ENCODE measurements around the gene PLCB4.

The PLCB4 gene

DNA sequence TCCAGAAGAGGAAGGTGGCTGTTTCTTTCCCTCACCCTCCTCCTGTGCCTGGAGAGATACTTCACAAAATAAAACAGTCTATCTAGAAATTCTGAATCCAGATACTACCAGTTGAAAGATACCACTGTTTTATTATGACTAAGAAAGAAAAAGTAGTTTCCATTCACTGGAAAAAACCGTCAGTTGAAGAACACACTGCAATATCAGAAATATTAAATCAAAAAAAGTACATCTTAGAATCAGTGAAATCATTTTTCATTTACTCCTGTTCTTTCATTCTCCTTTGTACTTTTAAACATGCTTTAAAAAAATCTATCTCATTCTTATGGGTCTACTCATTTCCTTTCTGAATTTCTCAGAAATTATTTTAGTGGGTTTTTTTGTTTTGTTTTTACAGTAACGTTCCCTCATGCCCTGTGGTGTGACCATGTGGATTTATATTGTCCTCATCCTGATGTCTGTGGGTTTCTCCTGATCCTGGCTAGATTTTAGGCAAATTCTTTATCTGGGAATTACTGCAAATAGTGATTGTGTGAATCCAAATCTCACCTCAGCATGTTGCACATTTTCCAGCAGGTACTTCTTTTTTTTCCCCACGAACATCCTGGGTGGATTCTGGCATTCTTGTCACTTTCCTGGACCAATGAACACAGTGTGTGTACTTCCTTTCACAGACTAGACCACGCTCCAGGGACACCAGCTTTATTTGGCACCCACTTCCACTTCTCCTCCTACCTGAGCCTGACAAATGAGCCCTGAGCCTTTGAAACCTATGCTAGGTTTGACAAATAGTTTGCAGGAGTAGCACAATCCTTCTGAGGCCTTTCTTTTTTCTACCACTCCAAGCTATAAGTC lies 331.5 kb downstream of the PLCB4 start:
- no peak for DNase-seq (ENCODE audit: low read depth in 2 of 2)

GRCh38 chr20:9401371-9401770 lies 332.5 kb downstream of the PLCB4 start:
- DNase-seq (ENCODE audit: low read depth in 2 of 2), result no peak

DNA sequence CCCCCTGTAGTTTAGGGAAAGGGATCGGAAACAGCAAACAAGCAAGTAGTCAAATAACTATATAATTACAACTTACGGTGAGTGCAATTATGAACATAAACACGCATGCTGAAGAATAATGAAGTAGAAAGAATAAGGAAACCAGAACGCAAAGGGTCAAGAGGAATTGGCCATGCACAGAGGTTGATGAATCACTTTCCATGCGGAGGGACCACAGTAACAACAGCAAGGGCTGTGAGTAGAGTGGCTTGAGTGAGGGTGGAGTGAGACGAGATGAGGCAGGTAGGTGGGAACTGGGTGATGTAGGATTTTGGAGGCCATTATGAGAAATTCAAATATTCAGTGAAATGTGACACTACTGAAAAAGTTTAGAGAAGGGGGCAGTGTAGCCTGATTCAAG lies 333.3 kb downstream of the PLCB4 start:
- no peak for DNase-seq (ENCODE audit: low read depth in 2 of 2)

DNA sequence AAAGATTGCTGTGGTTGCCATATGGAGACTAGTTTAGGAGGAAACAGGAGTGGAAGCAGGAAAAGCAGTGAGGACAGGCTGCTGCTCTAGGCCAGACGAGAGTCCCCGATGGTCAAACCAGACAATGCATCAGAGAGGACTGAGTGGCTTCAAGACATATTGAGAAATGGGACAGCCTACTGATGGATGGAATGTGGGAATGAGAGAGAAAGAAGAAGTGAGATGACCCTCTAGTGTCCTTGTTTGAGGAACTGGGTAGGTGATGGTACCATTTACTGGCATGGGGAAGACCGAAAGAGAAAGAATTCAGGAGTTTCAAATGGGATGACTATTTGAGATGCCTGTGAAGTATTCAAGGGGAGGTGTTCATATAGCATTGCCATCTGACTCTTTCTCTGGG lies 333.7 kb downstream of the PLCB4 start:
- DNase-seq (ENCODE audit: low read depth in 2 of 2), result no peak

GRCh38 chr20:9403448-9403847 lies 334.6 kb downstream of the PLCB4 start:
- DNase-seq (ENCODE audit: low read depth in 2 of 2), result no peak

DNA sequence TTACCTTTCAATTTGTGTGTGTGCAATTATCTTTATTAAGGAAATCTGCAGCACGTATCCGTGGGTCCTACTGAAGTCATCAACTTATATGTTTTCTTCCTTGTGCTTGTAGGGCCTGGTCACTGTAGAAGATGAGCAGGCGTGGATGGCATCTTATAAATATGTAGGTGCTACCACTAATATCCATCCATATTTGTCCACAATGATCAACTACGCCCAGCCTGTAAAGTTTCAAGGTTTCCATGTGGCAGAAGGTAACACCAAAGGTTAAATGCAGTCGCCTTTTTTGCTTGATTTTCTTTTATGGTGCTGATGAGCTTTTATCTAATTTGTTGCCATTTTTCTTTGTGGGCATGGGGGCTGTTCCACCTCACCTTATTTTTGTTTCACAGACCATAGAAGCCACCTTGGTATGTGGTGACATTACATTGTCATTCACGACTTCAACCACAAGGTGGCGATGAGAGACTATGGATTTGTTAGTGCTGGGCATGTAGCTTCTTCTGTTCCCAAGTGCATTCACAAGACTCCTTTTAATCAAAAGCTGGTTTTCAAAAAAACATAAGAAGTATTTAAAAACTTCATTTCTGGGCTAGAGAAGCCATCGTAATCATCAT lies 339.0 kb downstream of the PLCB4 start:
- DNase-seq (ENCODE audit: low read depth in 2 of 2), result no peak

DNA sequence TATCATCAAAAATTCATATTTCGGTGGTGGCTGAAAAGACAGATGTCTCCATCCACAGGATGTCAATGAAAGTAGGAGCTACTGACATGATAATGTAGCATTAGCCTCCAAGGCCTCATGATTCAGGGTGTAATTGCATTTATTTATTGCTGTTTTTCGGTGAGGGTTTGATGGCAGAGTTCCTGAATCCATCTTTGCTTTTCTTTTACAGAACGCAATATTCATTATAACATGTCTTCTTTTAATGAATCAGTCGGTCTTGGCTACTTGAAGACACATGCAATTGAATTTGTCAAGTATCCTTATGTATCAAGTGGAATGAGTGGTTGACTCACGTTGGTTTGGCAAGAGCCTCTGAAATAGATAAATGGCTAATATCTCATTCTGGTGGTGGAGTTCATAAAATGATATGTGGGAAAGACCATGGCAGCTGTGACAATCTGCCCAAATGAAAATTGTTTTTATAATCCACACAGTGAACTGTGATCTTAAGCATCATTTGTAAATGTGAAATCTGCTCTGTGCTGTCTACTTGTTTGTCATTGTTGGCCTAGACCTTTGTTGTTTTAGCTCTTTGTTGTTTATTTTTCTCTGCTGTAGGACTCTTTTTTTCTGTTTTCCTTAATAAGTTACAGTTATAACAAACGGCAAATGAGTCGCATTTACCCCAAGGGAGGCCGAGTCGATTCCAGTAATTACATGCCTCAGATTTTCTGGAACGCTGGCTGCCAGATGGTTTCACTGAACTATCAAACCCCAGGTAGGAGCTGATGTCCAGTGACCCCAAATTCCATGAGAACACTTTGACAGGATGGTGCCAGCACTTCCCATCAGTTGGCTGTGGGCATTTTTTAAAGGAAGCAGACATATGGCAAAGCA lies 339.8 kb downstream of the PLCB4 start:
- DNase-seq (ENCODE audit: low read depth in 2 of 2), result no peak

GRCh38 chr20:9409352-9409751 lies 340.5 kb downstream of the PLCB4 start:
- DNase-seq (ENCODE audit: low read depth in 2 of 2), result no peak

- DNase-seq (ENCODE audit: low read depth in 2 of 2), result no peak
These were observed 341.1 kb downstream of the PLCB4 start for GRCh38 chr20:9409981-9410380.

GRCh38 chr20:9411833-9412232 lies 342.9 kb downstream of the PLCB4 start:
- DNase-seq (ENCODE audit: low read depth in 2 of 2), result no peak

DNA sequence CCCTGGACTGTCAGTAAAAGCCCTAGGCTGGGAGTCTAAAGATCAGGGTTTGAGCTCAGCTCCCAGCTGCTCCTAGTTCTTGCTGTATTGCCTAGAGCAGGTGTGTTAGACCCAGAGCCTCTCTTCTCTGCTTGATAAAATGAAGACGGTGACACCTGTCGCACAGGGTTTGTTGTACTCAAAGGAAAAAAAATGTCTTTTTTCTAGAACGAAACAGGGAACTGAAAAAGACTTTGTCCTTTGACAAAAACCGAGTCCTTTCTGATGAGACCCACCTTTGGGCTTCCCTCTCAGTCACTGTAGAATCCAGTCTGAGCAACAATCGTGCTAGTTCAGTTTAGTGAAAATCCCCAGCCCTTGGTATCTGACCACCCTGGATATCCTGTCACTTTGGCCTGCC lies 343.4 kb downstream of the PLCB4 start:
- DNase-seq (ENCODE audit: low read depth in 2 of 2), result no peak

GRCh38 chr20:9413001-9413400 lies 344.1 kb downstream of the PLCB4 start:
- DNase-seq (ENCODE audit: low read depth in 2 of 2), result no peak

GRCh38 chr20:9415426-9415825 lies 346.5 kb downstream of the PLCB4 start:
- DNase-seq (ENCODE audit: low read depth in 2 of 2), result no peak

DNA sequence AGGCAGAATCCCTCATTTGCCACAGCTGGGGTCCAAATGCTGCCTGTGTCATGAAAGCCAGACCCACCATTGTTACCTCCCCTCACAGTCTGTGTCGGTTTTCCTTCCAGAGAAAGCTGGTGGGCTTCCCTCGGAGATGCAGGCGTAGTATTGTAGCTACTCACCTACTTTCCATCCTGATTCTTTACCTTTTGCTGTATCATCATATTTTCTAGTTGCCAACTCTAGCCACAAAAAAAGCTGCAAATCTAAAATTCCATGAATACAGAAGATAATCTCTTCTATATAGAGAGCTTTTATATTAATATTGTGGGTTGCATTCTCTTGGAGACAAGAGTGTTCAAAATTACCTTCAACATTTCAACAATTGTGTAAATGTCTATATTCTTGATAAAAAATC lies 347.5 kb downstream of the PLCB4 start:
- DNase-seq (ENCODE audit: low read depth in 2 of 2), result no peak

DNA sequence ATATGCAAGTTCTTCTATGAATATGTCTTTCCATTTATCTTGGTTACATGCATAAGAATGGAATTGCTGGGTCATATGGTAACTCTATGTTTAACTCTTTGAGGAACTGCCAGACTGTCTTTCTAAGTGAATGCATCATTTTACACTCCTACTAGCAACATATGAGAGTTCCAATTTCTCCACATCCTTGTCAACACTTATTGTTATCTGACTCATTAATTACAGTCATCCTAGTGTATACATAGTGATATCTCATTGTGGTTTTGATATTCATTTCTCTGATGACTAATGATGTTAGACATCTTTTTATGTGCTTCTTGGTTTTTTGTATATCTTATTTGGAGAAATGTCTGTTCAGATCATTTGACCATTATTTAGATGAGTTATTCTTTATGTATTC lies 348.8 kb downstream of the PLCB4 start:
- DNase-seq (ENCODE audit: low read depth in 2 of 2), result no peak

DNA sequence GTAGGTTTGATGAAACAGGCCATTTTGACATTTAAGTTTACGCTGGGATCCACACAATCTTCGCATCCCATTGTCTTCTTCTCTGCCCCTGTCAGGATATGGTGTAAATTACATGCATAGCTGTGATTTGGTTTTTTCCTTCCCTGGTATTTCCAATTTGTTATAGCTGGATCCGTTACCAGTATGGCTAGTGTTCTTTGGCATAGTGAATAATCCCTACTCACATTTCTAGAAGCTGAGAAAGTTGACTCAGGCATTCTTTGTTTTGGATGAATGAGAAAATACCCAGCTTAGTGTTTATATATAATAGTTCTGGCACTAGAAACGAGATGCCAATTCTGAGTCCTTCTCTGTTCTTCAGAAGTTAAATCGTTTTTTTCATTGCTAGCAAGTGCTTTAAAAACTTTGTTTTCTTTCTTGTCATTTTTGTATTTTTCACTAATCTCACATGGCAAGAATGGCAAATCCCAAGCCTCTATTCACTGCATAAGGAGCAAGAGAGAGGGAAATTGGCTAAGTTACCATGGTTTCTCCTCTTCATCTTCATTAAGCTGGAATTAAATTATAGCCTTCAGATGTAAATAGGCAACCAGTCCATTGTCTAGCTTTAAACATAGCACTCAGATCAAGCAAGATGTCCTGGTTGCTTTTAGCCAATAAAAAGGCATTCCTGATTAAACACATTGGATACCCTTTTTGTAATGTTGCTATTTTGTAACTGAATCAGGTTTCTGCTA lies 353.6 kb downstream of the PLCB4 start:
- DNase-seq (ENCODE audit: low read depth in 2 of 2), result no peak

DNA sequence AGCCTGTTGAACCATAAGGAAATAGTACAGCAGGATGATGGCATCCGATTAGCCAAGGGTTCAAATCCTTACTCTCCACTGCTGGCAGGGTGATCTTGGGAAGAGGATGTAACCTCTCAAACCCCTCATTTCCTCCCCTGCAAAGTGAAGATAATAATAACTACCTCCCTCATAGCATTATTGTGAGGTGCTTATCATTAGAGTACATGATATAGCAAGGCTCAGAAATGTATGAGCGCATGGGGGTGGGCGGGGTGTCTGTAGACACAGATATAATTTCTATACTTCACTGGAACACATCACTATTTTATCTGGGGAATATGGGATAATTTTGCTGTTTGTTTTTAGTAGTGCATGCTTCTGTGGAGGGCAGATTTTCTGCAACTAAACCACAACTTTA lies 355.7 kb downstream of the PLCB4 start:
- no peak for DNase-seq (ENCODE audit: low read depth in 2 of 2)

DNA sequence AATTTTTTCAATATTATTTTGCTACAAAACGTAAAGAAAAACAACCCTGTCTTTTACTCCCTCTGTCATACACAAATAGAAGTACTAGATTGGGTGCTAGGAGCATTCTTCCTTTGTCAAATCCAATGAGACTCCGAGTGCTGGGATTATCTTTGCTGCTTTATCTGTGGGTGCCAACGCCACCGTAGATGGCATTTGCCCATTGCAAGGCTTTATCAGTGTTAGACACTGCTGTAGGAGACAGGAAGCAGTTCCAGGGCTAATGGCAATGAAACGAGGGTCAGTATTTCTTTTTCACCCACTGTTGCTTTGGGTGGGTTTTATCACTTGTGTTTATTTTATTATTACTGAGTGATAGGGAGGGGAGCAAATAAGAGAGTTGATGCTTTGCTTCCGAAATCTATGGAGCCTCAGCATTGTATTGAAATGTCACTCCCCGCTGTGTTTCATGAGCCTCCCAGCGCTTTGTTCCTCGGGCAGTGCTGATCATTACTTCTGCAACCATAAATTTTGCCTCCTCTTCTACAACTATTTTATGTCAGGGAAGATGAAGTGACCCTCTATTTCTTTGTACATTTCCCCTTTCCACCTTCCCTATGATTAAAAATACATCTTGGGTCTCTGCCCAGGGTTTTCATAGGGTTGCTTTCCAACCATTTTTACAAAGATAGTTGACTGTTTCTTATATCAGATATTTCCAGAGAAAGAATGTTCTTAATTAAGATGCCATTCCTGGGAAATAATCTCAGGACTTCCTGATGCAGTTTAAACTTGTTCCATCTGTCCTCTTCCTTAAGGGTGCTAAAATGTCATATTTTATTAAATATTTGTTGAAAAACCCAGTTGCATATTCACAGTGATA lies 358.8 kb downstream of the PLCB4 start:
- DNase-seq (ENCODE audit: low read depth in 2 of 2), result no peak

DNA sequence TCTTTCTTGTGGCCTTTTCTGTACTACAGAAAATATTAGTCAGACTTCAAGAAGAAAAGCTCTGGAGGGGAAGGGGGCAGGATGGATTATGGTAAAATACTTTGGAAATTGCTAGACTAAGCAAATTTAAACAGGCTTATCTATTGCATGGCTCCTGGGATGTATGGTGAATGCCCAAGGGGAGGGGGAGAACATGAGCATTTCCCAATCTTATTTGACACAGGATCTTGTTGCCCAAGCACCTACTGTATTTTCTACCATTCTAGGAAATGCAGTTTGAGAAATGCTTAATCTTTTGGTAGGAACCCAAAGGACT lies 359.4 kb downstream of the PLCB4 start:
- no peak for DNase-seq (ENCODE audit: low read depth in 2 of 2)

- no peak for DNase-seq (ENCODE audit: low read depth in 2 of 2)
These were observed 370.9 kb downstream of the PLCB4 start for GRCh38 chr20:9439806-9440205.

DNA sequence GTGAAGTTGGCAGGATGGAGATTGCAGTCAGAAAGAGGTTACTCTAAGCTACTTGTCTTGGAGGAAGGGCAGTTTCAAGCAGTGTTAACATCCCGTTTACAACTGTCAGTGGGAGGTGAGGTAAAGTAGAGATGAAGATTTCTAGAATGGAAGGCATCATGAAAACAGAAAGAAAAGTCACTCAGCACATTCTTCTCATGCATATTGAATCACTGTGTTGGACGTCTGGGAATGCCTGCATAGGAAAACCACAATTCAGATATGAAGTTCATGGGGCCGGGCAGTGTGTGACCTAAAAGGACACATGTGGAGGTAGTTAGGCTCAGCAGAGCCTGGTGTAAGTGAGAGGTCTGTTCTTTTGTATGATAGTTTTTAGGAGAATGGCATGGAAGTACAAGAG lies 372.0 kb downstream of the PLCB4 start:
- DNase-seq (ENCODE audit: low read depth in 2 of 2), result no peak

Data from stimulated activated CD8-positive, alpha-beta memory T cell treated with anti-CD3 and anti-CD28 coated beads, Interleukin-15, amount 100 ng/mL, for 4 hours (primary cell).